Cardiac ventricle fibroblast (primary cell): ENCODE data around the gene SERPINA1. TPM values are rescaled to one million over a fixed set of nuclear protein-coding genes. Genes with fewer than 3 reads are reported as not detected.

ENCODE experiments used
- total RNA-seq: library from RNA; depleted of rRNA; stranded (reverse); fragments of >200 nt; gene quantifications from 2 replicates; pipeline ENCODE4 v1.2.3, GENCODE V29; 2015

Gene SERPINA1
- 0.20 TPM in 1 of 2 replicates, not detected in the other for total RNA-seq

DNA sequence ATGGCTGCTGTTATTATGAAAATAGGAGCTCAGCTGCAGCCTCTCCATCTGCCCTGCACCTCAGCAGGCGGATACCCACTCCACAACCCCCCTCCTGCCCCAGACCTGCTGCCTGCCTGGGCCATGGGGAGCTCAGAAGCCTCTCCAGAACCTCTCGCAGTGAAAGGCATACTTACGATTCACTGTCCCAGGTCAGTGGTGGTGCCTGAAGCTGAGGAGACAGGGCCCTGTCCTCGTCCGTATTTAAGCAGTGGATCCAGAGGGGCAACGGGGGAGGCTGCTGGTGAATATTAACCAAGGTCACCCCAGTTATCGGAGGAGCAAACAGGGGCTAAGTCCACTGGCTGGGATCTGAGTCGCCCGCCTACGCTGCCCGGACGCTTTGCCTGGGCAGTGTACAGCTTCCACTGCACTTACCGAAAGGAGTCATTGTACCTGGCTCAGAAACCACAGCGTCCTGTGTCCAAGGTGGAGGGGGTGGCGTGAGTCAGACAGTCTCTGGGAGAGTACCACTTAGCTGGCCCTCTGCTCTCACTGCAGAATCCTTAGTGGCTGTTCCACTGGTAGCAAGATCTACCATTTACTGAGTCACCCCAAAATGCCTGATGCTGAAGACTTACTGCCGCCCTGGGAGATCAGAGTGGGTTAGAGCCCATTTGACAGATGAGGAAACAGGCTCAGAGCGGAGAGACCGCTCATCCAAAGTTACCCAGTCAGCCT lies at the start of gene SERPINA1:
Gene SERPINA1, minus strand, starts transcription at position 219 of the 720 bp plus-strand sequence. CDS start 5,365 bp downstream, outside the sequence.

GRCh38 chr14:94366146-94366915 lies 22.1 kb downstream of the SERPINA1 start, which contains the start of gene SERPINA2:
Gene SERPINA2, minus strand, starts transcription at chr14:94366698.

Other genes starting within 250 kb of the SERPINA1 start
- gene PPP4R4, start 214.3 kb downstream of the SERPINA1 start, total RNA-seq, result not detected in 2 replicates
- gene SERPINA10, start 95.3 kb downstream of the SERPINA1 start, total RNA-seq, result not detected in 2 replicates
- gene SERPINA6, start 65.3 kb downstream of the SERPINA1 start, total RNA-seq, result 3.5 TPM in 1 of 2 replicates, not detected in the other
- not detected in 2 replicates for gene SERPINA2, start 21.9 kb downstream of the SERPINA1 start, total RNA-seq
- gene SERPINA11, start 64.2 kb upstream of the SERPINA1 start, total RNA-seq, result not detected in 2 replicates
- gene SERPINA9, start 87.6 kb upstream of the SERPINA1 start, total RNA-seq, result not detected in 2 replicates
- gene SERPINA12, start 120.9 kb upstream of the SERPINA1 start, total RNA-seq, result not detected in 2 replicates
- gene SERPINA4, start 172.8 kb upstream of the SERPINA1 start, total RNA-seq, result not detected in 2 replicates
- 0.19 and 0.44 TPM in 2 replicates for gene SERPINA5, start 192.8 kb upstream of the SERPINA1 start, total RNA-seq
- gene SERPINA3, start 223.8 kb upstream of the SERPINA1 start, total RNA-seq, result 731 and 793 TPM in 2 replicates